Measurements from ENCODE around the gene WWOX. TPM values are rescaled to one million over a fixed set of nuclear protein-coding genes. Genes with fewer than 3 reads are reported as not detected.

Gene WWOX
- total RNA-seq, 1 donor from 2014 or later, result 106 TPM

DNA sequence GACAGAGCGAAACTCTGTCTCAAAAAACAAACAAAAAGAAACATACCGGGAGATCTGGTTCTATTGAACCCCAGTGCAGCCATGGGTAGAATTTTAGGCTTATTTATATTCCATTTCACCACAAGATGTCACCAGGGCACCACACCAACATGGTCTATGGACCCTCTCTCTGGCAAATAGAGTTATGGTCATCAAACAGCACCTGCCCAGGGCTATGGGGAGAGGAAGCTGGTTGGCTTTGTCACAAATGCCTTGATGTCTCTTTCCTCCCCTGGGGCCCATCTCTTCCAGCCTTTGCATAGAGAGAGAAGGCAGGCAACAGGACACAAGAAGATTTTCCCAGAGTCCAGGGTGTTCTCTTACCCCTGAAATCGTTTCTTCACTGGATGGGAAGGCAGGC lies 128.4 kb downstream of the WWOX start:
- no peak for DNase-seq (ENCODE audit: low spot score in 2 of 2)
- TF ChIP-seq CTCF (IDR thresholded peaks at IDR 0.05), result no peak
- Histone ChIP-seq H3K27ac (no peak overlapping the region), H3K4me1 (no peaks in the 10 kb centered on the region), H3K27me3 (no peaks in the 10 kb centered on the region), H3K4me3 (no peak overlapping the region), H3K36me3 (no peaks in the 10 kb centered on the region), H3K9me3 (no peaks in the 10 kb centered on the region)
- intact Hi-C loops (cut with DNase I), result no loop called here

DNA sequence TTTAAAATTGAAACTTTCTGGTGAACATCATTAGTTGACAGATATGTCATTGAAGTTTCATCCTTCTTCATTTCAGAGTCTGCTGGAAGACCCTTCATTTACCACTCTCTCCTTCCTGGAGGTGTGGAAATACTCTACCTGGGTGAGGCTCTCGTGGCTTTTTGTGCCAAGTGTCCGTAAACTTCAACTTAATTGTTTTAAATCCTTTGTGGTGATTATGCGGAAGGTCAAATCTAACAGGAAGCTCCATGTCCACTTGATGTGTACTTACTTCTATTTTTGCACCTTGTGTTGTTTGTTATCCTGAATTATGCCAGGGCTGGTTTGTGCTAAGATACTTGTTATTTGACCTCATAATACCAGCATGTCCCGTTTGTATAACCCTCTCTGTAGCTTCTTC lies 129.2 kb downstream of the WWOX start:
- no peak for TF ChIP-seq CTCF (IDR thresholded peaks at IDR 0.05)
- intact Hi-C loops (cut with DNase I), result no loop called here
- no peaks in the 10 kb centered on the region for H3K9me3 ChIP-seq
- no peaks in the 10 kb centered on the region for H3K36me3 ChIP-seq
- DNase-seq (ENCODE audit: low spot score in 2 of 2), result no peak
- no peak overlapping the region for H3K27ac ChIP-seq
- no peaks in the 10 kb centered on the region for H3K27me3 ChIP-seq
- H3K4me3 ChIP-seq, result no peak overlapping the region
- no peaks in the 10 kb centered on the region for H3K4me1 ChIP-seq

- H3K4me3 ChIP-seq, result no peak overlapping the region
- no peak overlapping the region for H3K27ac ChIP-seq
- no peaks in the 10 kb centered on the region for H3K4me1 ChIP-seq
- no peaks in the 10 kb centered on the region for H3K36me3 ChIP-seq
- TF ChIP-seq CTCF (IDR thresholded peaks at IDR 0.05), result no peak
- no peak for DNase-seq (ENCODE audit: low spot score in 2 of 2)
- no peaks in the 10 kb centered on the region for H3K27me3 ChIP-seq
- no peaks in the 10 kb centered on the region for H3K9me3 ChIP-seq
- intact Hi-C loops (cut with DNase I), result loop anchor here (10.0 kb wide), 1 partner anchor 996 kb away; no protein-coding TSS in a partner anchor
These were observed 131.4 kb downstream of the WWOX start for GRCh38 chr16:78230832-78231231.

GRCh38 chr16:78235168-78235800 lies 135.8 kb downstream of the WWOX start:
- Histone ChIP-seq H3K27me3 (no peaks in the 10 kb centered on the region), H3K4me1 (no peaks in the 10 kb centered on the region), H3K27ac (no peak overlapping the region), H3K4me3 (no peak overlapping the region), H3K36me3 (no peaks in the 10 kb centered on the region), H3K9me3 (no peaks in the 10 kb centered on the region)
- DNase-seq (ENCODE audit: low spot score in 2 of 2), result peak; percentile 21 to 79
- peak; percentile 69 to 87 (median 86) for TF ChIP-seq CTCF (IDR thresholded peaks at IDR 0.05)
- intact Hi-C loops (cut with DNase I), result loop anchor here (1.0 to 10.0 kb wide), 2 partner anchors 113 to 1000 kb away; no protein-coding TSS in a partner anchor

GRCh38 chr16:78235876-78236275 lies 136.4 kb downstream of the WWOX start:
- no peaks in the 10 kb centered on the region for H3K36me3 ChIP-seq
- H3K9me3 ChIP-seq, result no peaks in the 10 kb centered on the region
- no peaks in the 10 kb centered on the region for H3K27me3 ChIP-seq
- no peak overlapping the region for H3K27ac ChIP-seq
- no peak for DNase-seq (ENCODE audit: low spot score in 2 of 2)
- no peaks in the 10 kb centered on the region for H3K4me1 ChIP-seq
- intact Hi-C loops (cut with DNase I), result loop anchor here (1.0 to 10.0 kb wide), 2 partner anchors 114 to 1001 kb away; no protein-coding TSS in a partner anchor
- H3K4me3 ChIP-seq, result no peak overlapping the region
- TF ChIP-seq CTCF (IDR thresholded peaks at IDR 0.05), result no peak
